K562 (cell line): ENCODE measurements around the gene NES. TPM values are rescaled to one million over a fixed set of nuclear protein-coding genes. Genes with fewer than 3 reads are reported as not detected.

Source experiments
- ATAC-seq: fragments of 200-7000 bp; cut with Tn5 transposase; 3 replicates; pipeline ENCODE4 v1.9.1; 2020; ENCODE audit warnings: moderate library complexity
- BruUV-seq: library from RNA; stranded (reverse); fragments of 400-500 nt; replicated peaks from 2 replicates; lab custom pipeline; 2021; lab: Mats Ljungman, UMichigan
- CTCF ChIA-PET: fragments of 300-600 bp; formaldehyde crosslinking; extraction: SDS; loops from one replicate; lab custom pipeline; 2021; ENCODE audit warnings: low intra/inter-chr PET ratio; lab: Yijun Ruan, JAX
- POLR2A ChIA-PET: fragments of 300-600, 350-650 bp; sonication (Branson Sonifier 250); formaldehyde crosslinking; extraction: SDS; loops from one replicate; lab custom pipeline; 2021; ENCODE audit warnings: antibody characterized with exemption, inconsistent platforms; lab: Yijun Ruan, JAX
- DNase-seq, 4 experiments: peaks; one replicate each; pipeline versions ENCODE4 v3.0.0 to v3.0.0-alpha.2; 2011 to 2018; ENCODE audit warnings: low spot score in 3 of 4, mixed read lengths in 3 of 4; ENCODE audit errors: extremely low read depth in 1 of 4
- FAIRE-seq: peaks from 2 replicates; lab custom pipeline; 2011; peaks lifted over from hg19 to GRCh38; lab: Jason Lieb, UNC
- H2AFZ ChIP-seq: 2 replicates; pipeline ENCODE4 v1.6.0; 2011; ENCODE audit warnings: low read depth, low read length, control low read depth, inconsistent platforms
- H3K27ac ChIP-seq: fragments of 200-600 bp; 3 replicates; pipeline ENCODE4 v1.8.0; 2011; ENCODE audit warnings: low read depth, mild to moderate bottlenecking, control low read depth, inconsistent platforms, low read length, moderate library complexity, mixed read lengths; ENCODE audit errors: extremely low read depth
- H3K27me3 ChIP-seq, 2 experiments: fragments of 300-600 bp in 1 of 2; 2 replicates in 1 of 2; 3 replicates in 1 of 2; pipeline versions ENCODE4 v1.6.0 to v1.8.0; 2011; ENCODE audit warnings: inconsistent platforms in 2 of 2, low read length in 2 of 2, mild to moderate bottlenecking in 1 of 2, mixed read lengths in 1 of 2, moderate library complexity in 1 of 2; ENCODE audit not compliant: control insufficient read depth in 2 of 2, insufficient read depth in 2 of 2
- H3K36me3 ChIP-seq: fragments of 300-600 bp; 3 replicates; pipeline ENCODE4 v1.8.0; 2011; ENCODE audit warnings: mild to moderate bottlenecking, low read length, inconsistent platforms; ENCODE audit not compliant: control insufficient read depth, insufficient read depth
- H3K4me1 ChIP-seq, 2 experiments: fragments of 200-600 bp in 1 of 2; replicated peaks in 1 of 2; 2 replicates in 1 of 2; 3 replicates in 1 of 2; pipeline versions ENCODE4 v1.5.1 to v1.8.0; 2011; ENCODE audit warnings: inconsistent platforms in 2 of 2, low read length in 2 of 2, mild to moderate bottlenecking in 1 of 2, mixed read lengths in 1 of 2, moderate library complexity in 1 of 2; ENCODE audit not compliant: control insufficient read depth in 2 of 2, insufficient read depth in 2 of 2
- H3K4me2 ChIP-seq: 2 replicates; pipeline ENCODE4 v1.6.1; 2011; ENCODE audit warnings: low read length, control low read depth, inconsistent platforms, mixed read lengths; ENCODE audit not compliant: insufficient read depth
- H3K4me3 ChIP-seq: fragments of 200-600 bp; sonication (generic), shearing (Covaris generic); 2 replicates; pipeline ENCODE4 v1.5.1; 2016; ENCODE audit warnings: control low read depth, inconsistent platforms
- H3K79me2 ChIP-seq: fragments of 200-600 bp; 3 replicates; pipeline ENCODE4 v1.8.0; 2011; ENCODE audit warnings: low read length, inconsistent platforms; ENCODE audit not compliant: control insufficient read depth, insufficient read depth
- H3K9ac ChIP-seq, 2 experiments: 2 replicates each; pipeline versions ENCODE4 v1.6.0 to v1.6.1; 2011; ENCODE audit warnings: low read depth in 2 of 2, low read length in 2 of 2, control low read depth in 1 of 2, inconsistent platforms in 1 of 2, mild to moderate bottlenecking in 1 of 2, mixed read lengths in 1 of 2; ENCODE audit not compliant: insufficient read depth in 1 of 2
- H3K9me1 ChIP-seq: one replicate; pipeline ENCODE4 v1.6.0; 2011; ENCODE audit warnings: inconsistent platforms, mild to moderate bottlenecking, low read length, moderate library complexity; ENCODE audit not compliant: control insufficient read depth, insufficient read depth
- H3K9me3 ChIP-seq: replicated peaks from 2 replicates; pipeline ENCODE4 v1.5.1; 2011; ENCODE audit warnings: low read depth, low read length, inconsistent platforms; ENCODE audit not compliant: control insufficient read depth, insufficient read depth
- H4K20me1 ChIP-seq: replicated peaks from 2 replicates; pipeline ENCODE4 v1.6.1; 2011; ENCODE audit warnings: low read length, inconsistent platforms, mixed read lengths; ENCODE audit not compliant: control insufficient read depth, insufficient read depth
- BHLHE40 ChIP-seq: IDR thresholded peaks from 2 replicates; pipeline ENCODE4 v1.6.1; 2011; ENCODE audit warnings: low read length, improper control_type of control experiment
- BRD9 ChIP-seq: fragments of 450-650 bp; IDR thresholded peaks from 2 replicates; pipeline ENCODE4 v1.6.1; 2018; ENCODE audit warnings: low read depth; ENCODE audit not compliant: partially characterized antibody
- CHD1 ChIP-seq: fragments of 200-600 bp; sonication (generic); IDR thresholded peaks from one replicate; pipeline ENCODE4 v1.6.1; 2012; ENCODE audit warnings: mild to moderate bottlenecking, moderate library complexity, low read length, inconsistent platforms
- E2F6 ChIP-seq, 2 experiments: IDR thresholded peaks; 2 replicates each; pipeline ENCODE4 v1.6.1; 2011; ENCODE audit warnings: borderline replicate concordance in 1 of 2, control low read depth in 1 of 2, low read depth in 1 of 2, low read length in 1 of 2, mild to moderate bottlenecking in 1 of 2, mixed read lengths in 1 of 2, moderate library complexity in 1 of 2; ENCODE audit not compliant: insufficient read depth in 1 of 2, insufficient read length in 1 of 2, poor library complexity in 1 of 2, severe bottlenecking in 1 of 2; ENCODE audit errors: extremely low read depth in 1 of 2
- KDM2B ChIP-seq: fragments of 250-450 bp; sonication (Bioruptor Pico); IDR thresholded peaks from 2 replicates; pipeline ENCODE4 v1.8.0; 2021; ENCODE audit warnings: mild to moderate bottlenecking, moderate library complexity
- KDM5B ChIP-seq: fragments of 200-600 bp; sonication (generic); IDR thresholded peaks from 2 replicates; pipeline ENCODE4 v1.6.1; 2012; ENCODE audit warnings: low read depth, mild to moderate bottlenecking, moderate library complexity, low read length, control low read depth, inconsistent platforms; ENCODE audit not compliant: insufficient replicate concordance
- LCOR ChIP-seq: sonication (generic); formaldehyde crosslinking; IDR thresholded peaks from 2 replicates; pipeline ENCODE4 v1.8.0; 2022; ENCODE audit warnings: mild to moderate bottlenecking, missing genetic modification reagents
- MAZ ChIP-seq, 2 experiments: fragments of 450-650 bp in 1 of 2; sonication (generic) in 1 of 2; formaldehyde crosslinking; IDR thresholded peaks in 1 of 2; conservative IDR thresholded peaks in 1 of 2; 2 replicates each; pipeline versions ENCODE4 v1.4.0 to v1.5.0; 2020; ENCODE audit warnings: mild to moderate bottlenecking in 1 of 2, missing genetic modification reagents in 1 of 2
- MED1 ChIP-seq: sonication (generic); formaldehyde crosslinking; IDR thresholded peaks from 2 replicates; pipeline ENCODE4 v1.8.1; 2023; ENCODE audit warnings: missing genetic modification reagents, borderline replicate concordance
- MEIS2 ChIP-seq: fragments of 450-650 bp; IDR thresholded peaks from 2 replicates; pipeline ENCODE4 v1.6.1; 2014; ENCODE audit warnings: mild to moderate bottlenecking; ENCODE audit not compliant: partially characterized antibody
- POLR2AphosphoS2 ChIP-seq: IDR thresholded peaks from 2 replicates; pipeline ENCODE4 v1.6.1; 2012; ENCODE audit warnings: low read length, improper control_type of control experiment
- POLR3G ChIP-seq: IDR thresholded peaks from 2 replicates; pipeline ENCODE4 v1.6.1; 2011; ENCODE audit not compliant: insufficient read length, insufficient replicate concordance; ENCODE audit errors: extremely low read depth
- RBFOX2 ChIP-seq: fragments of 200-400 bp; formaldehyde crosslinking; IDR thresholded peaks from 2 replicates; pipeline ENCODE4 v1.6.1; 2017; ENCODE audit warnings: low read depth, mild to moderate bottlenecking, low read length, moderate library complexity
- RBM22 ChIP-seq: fragments of 200-400 bp; formaldehyde crosslinking; IDR thresholded peaks from 2 replicates; pipeline ENCODE4 v1.6.1; 2018; ENCODE audit warnings: low read length, low read depth; ENCODE audit not compliant: poor library complexity, severe bottlenecking
- SIRT6 ChIP-seq: IDR thresholded peaks from one replicate; pipeline ENCODE4 v1.6.1; 2012; ENCODE audit warnings: low read depth, mild to moderate bottlenecking, control low read depth, inconsistent platforms, low read length, moderate library complexity
- TFAP4 ChIP-seq: sonication (generic); formaldehyde crosslinking; IDR thresholded peaks from 2 replicates; pipeline ENCODE4 v1.8.0; 2022; ENCODE audit warnings: missing genetic modification reagents, mild to moderate bottlenecking, moderate library complexity, borderline replicate concordance
- ZNF511 ChIP-seq: sonication (generic); formaldehyde crosslinking; IDR thresholded peaks from 2 replicates; pipeline ENCODE4 v1.8.0; 2022; ENCODE audit warnings: mild to moderate bottlenecking, missing genetic modification reagents
- WGBS: fragments of 100-300 bp; shearing (Covaris generic); methylation state at CpG from one replicate; pipeline ENCODE4 v1.1.6; 2016; ENCODE audit warnings: low coverage, mixed read lengths; ENCODE audit not compliant: insufficient coverage; ENCODE audit errors: missing lambda C conversion rate; 5-methylcytosine and 5-hydroxymethylcytosine counted together
- in situ Hi-C: fragments of 300-500 bp; cut with MboI; formaldehyde crosslinking; loops from 4 replicates; pipeline ENCODE4 v1.15.0; 2018; ENCODE audit warnings: inconsistent platforms, mixed read lengths
- intact Hi-C: fragments of 100-400 bp; cut with micrococcal nuclease; formaldehyde crosslinking; loops from 2 replicates; pipeline ENCODE4 v1.14.2; 2022
- polyA plus RNA-seq, 8 experiments: library from polyadenylated mRNA; depleted of rRNA in 4 of 8; stranded (reverse) in 5 of 8; unstranded in 3 of 8; fragments of >200 nt; fragmentation: Nextera tagmentation in 2 of 8; fragmentation: Illumina TruSeq in 1 of 8; extraction: Ambion mirVana in 2 of 8; extraction: Trizol in 1 of 8; gene quantifications; 2 replicates each; pipeline versions ENCODE4 v1.2.1 to v1.2.3, GENCODE V29; 2011 to 2014; ENCODE audit warnings: inconsistent platforms in 1 of 8, missing spikeins in 1 of 8
- total RNA-seq, 7 experiments: library from RNA; depleted of rRNA in 6 of 7; stranded (reverse); fragments of >200 nt in 6 of 7; fragmentation: Illumina TruSeq in 2 of 7; extraction: Trizol in 2 of 7; gene quantifications; 2 replicates each; pipeline versions ENCODE4 v1.2.1 to v1.2.3, GENCODE V29; 2011 to 2021; ENCODE audit warnings: low replicate concordance in 1 of 7

Gene NES
- total and polyA plus RNA-seq, 9 of the 15 experiments (the other 6 are each of a cell fraction or from before 2014, with no cell fraction given), result 0.10 to 8.6 (median 4.2) TPM

GRCh38 chr1:156638189-156638985 is 38.8 kb downstream of the NES start:
- Histone ChIP-seq H3K9ac (peak overlapping the region in 1 of 2 experiments; percentile 38; a peak in 1 of 4 replicates), H3K9me1 (no peaks in the 10 kb centered on the region), H4K20me1 (peaks cover 28% of the 10 kb centered on the region), H3K27me3 (peaks cover 7 to 10% of the 10 kb centered on the region in 2 experiments; a peak in 2 of 5 replicates), H3K4me2 (no peak overlapping the region), H3K79me2 (no peaks in the 10 kb centered on the region), H3K4me3 (no peak overlapping the region), H3K27ac (no peak overlapping the region), H3K36me3 (peaks cover 10% of the 10 kb centered on the region; the same call in 2 of the 3 replicates), H3K9me3 (no peaks in the 10 kb centered on the region), H3K4me1 (peaks cover 0 to 8% of the 10 kb centered on the region in 2 experiments; a peak in 2 of 5 replicates), H2AFZ (no peak overlapping the region)
- peak; percentile 12; the same call in 2 of the 3 replicates for ATAC-seq
- intact Hi-C loops (no loop called here), in situ Hi-C loops (no loop called here)
- 9% methylated on average over 7 of the region's 8 CpGs for WGBS
- BruUV-seq, result no TSS peak
- FAIRE-seq, result no peak
- CTCF ChIA-PET, result no interaction called here
- DNase-seq, result no peak
- POLR2A ChIA-PET, result interaction anchor here (0.5 to 1.3 kb wide), 6 partner anchors 9 to 967 kb away, joined by 3 to 12 read pairs (median 4); no protein-coding TSS in a partner anchor
- TF ChIP-seq KDM5B (peak; percentile 32), E2F6 (IDR thresholded peaks at IDR 0.05; ENCODE audit: borderline replicate concordance in 1 of 2, extremely low read depth in 1 of 2, insufficient read depth in 1 of 2, insufficient read length in 1 of 2, low read depth in 1 of 2, low read length in 1 of 2, poor library complexity in 1 of 2, severe bottlenecking in 1 of 2) (no peak), ZNF511 (CRISPR knock-in tag) (no peak), SIRT6 (peak; percentile 88), POLR3G (no peak), POLR2AphosphoS2 (peak; percentile 45; the same call in 1 of the 2 replicates), BRD9 (no peak), LCOR (CRISPR knock-in tag) (0 out of 2 replicates have a peak, but pooled peaks have one; percentile 15), RBM22 (peak; percentile 33), MED1 (CRISPR knock-in tag) (no peak), CHD1 (no peak), RBFOX2 (peak; percentile 38; the same call in 1 of the 2 replicates), TFAP4 (no peak), MEIS2 (no peak), MAZ (CRISPR knock-in tag; conservative IDR thresholded peaks at IDR 0.05 in 1 of 2, IDR thresholded peaks at IDR 0.05 in 1 of 2) (peak in 1 of 2 experiments; percentile 14; a peak in 2 of 4 replicates), BHLHE40 (peak; percentile 19; the same call in 1 of the 2 replicates), KDM2B (CRISPR knock-in tag) (no peak)
